Measurements from ENCODE around the gene IAH1. TPM values are rescaled to one million over a fixed set of nuclear protein-coding genes. Genes with fewer than 3 reads are reported as not detected.
A peak's percentile ranks its signal among the peaks of the same experiment; 100 is the strongest.

IAH1 gene
- total and polyA plus RNA-seq, 4 experiments from 2014 or later = 52.5 to 98.4 (median 72.0) TPM

GRCh38 chr2:9441556-9441955 lies 32.8 kb upstream of the IAH1 start:
- no peak overlapping the region for H3K27ac Mint-ChIP-seq
- no peaks in the 10 kb centered on the region for H3K27me3 Mint-ChIP-seq
- no peaks in the 10 kb centered on the region for H3K9me3 Mint-ChIP-seq
- Histone ChIP-seq H3K9me3 (ENCODE audit: control insufficient read depth in 1 of 2, low read length in 2 of 2) (no peaks in the 10 kb centered on the region), H3K27ac (ENCODE audit: low read depth, low read length) (no peak overlapping the region), H3K4me1 (ENCODE audit: insufficient read depth, low read length) (no peaks in the 10 kb centered on the region), H3K27me3 (ENCODE audit: insufficient read depth, low read length) (no peaks in the 10 kb centered on the region), H3K4me3 (ENCODE audit: low read length in 2 of 2) (no peak overlapping the region), H3K36me3 (ENCODE audit: insufficient read depth, low read length) (peaks cover 29% of the 10 kb centered on the region)
- ChIA-PET POLR2A (ENCODE audit: partially characterized antibody) (no interaction called here), CTCF (ENCODE audit: partially characterized antibody) (no interaction called here)
- H3K4me1 Mint-ChIP-seq = peaks cover 6 to 19% (median 11%) of the 10 kb centered on the region in 4 donors
- intact Hi-C loops (cut with micrococcal nuclease) = no loop called here
- peaks cover 58 to 63% of the 10 kb centered on the region in 2 donors for H3K36me3 Mint-ChIP-seq
- no peak overlapping the region for H3K4me3 Mint-ChIP-seq
- no peak for DNase-seq

- Mint-ChIP-seq H3K27ac (peak overlapping the region in 3 of 7 donors; percentile 11 to 65 (median 45)), H3K36me3 (peaks cover 50 to 61% of the 10 kb centered on the region in 2 donors), H3K4me1 (peaks cover 6 to 19% (median 11%) of the 10 kb centered on the region in 4 donors), H3K9me3 (no peaks in the 10 kb centered on the region), H3K4me3 (no peak overlapping the region), H3K27me3 (no peaks in the 10 kb centered on the region)
- H3K4me1 ChIP-seq (ENCODE audit: insufficient read depth, low read length) = no peaks in the 10 kb centered on the region
- POLR2A ChIA-PET (ENCODE audit: partially characterized antibody) = no interaction called here
- H3K36me3 ChIP-seq (ENCODE audit: insufficient read depth, low read length) = peaks cover 20% of the 10 kb centered on the region
- no peaks in the 10 kb centered on the region for H3K9me3 ChIP-seq (ENCODE audit: control insufficient read depth in 1 of 2, low read length in 2 of 2)
- no peak for DNase-seq
- intact Hi-C loops (cut with micrococcal nuclease) = no loop called here
- CTCF ChIA-PET (ENCODE audit: partially characterized antibody) = interaction anchor here (0.5 to 1.6 kb wide), 2 partner anchors 103 to 327 kb away, joined by 3 read pairs; no protein-coding TSS in a partner anchor
- H3K27me3 ChIP-seq (ENCODE audit: insufficient read depth, low read length) = no peaks in the 10 kb centered on the region
- H3K27ac ChIP-seq (ENCODE audit: low read depth, low read length) = no peak overlapping the region
- no peak overlapping the region for H3K4me3 ChIP-seq (ENCODE audit: low read length in 2 of 2)
These were observed 30.8 kb upstream of the IAH1 start for GRCh38 chr2:9443526-9443925.

DNA sequence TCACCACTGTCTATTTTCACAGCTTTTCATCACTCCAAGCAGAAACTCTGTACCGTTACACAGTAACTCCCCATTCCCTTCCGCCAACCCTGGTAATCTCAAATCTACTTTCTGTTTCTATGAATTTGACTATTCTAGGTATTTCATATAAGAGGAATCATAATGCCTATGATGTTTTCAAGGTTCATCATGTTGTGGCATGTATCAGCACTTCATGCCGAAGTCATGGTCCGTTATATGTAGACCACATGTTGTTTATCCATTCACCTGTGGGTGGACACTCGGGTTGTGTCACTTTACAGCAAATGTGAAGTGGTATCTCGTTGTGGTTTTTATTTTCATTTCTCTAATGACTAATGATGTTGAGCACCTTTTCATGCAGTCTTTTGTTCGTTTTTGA lies 29.3 kb upstream of the IAH1 start:
- peaks cover 6 to 19% (median 11%) of the 10 kb centered on the region in 4 donors for H3K4me1 Mint-ChIP-seq
- H3K4me3 ChIP-seq (ENCODE audit: low read length in 2 of 2) = no peak overlapping the region
- H3K27me3 Mint-ChIP-seq = no peaks in the 10 kb centered on the region
- no peak for DNase-seq
- H3K27ac ChIP-seq (ENCODE audit: low read depth, low read length) = no peak overlapping the region
- POLR2A ChIA-PET (ENCODE audit: partially characterized antibody) = no interaction called here
- H3K9me3 ChIP-seq (ENCODE audit: control insufficient read depth in 1 of 2, low read length in 2 of 2) = no peaks in the 10 kb centered on the region
- H3K27ac Mint-ChIP-seq = peak overlapping the region in 3 of 7 donors; percentile 37 to 60 (median 48)
- no peaks in the 10 kb centered on the region for H3K4me1 ChIP-seq (ENCODE audit: insufficient read depth, low read length)
- peak overlapping the region in 2 of 8 donors; percentile 9 to 11 for H3K4me3 Mint-ChIP-seq
- H3K9me3 Mint-ChIP-seq = no peaks in the 10 kb centered on the region
- H3K36me3 ChIP-seq (ENCODE audit: insufficient read depth, low read length) = peaks cover 24% of the 10 kb centered on the region
- intact Hi-C loops (cut with micrococcal nuclease) = no loop called here
- CTCF ChIA-PET (ENCODE audit: partially characterized antibody) = no interaction called here
- peaks cover 48 to 60% of the 10 kb centered on the region in 2 donors for H3K36me3 Mint-ChIP-seq
- H3K27me3 ChIP-seq (ENCODE audit: insufficient read depth, low read length) = no peaks in the 10 kb centered on the region

- POLR2A ChIA-PET (ENCODE audit: partially characterized antibody) = interaction anchor here (1.0 kb wide), 1 partner anchor 27 kb away, joined by 3 read pairs; the partner anchor contains the start of genes CPSF3 and ITGB1BP1
- no peak overlapping the region for H3K4me3 ChIP-seq (ENCODE audit: low read length in 2 of 2)
- Mint-ChIP-seq H3K27me3 (no peaks in the 10 kb centered on the region), H3K9me3 (no peaks in the 10 kb centered on the region), H3K4me1 (no peaks in the 10 kb centered on the region), H3K4me3 (no peak overlapping the region), H3K36me3 (peaks cover 32 to 46% of the 10 kb centered on the region in 2 donors), H3K27ac (peak overlapping the region in 1 of 7 donors; percentile 2)
- intact Hi-C loops (cut with micrococcal nuclease) = no loop called here
- no peaks in the 10 kb centered on the region for H3K9me3 ChIP-seq (ENCODE audit: control insufficient read depth in 1 of 2, low read length in 2 of 2)
- peaks cover 18% of the 10 kb centered on the region for H3K36me3 ChIP-seq (ENCODE audit: insufficient read depth, low read length)
- H3K4me1 ChIP-seq (ENCODE audit: insufficient read depth, low read length) = no peaks in the 10 kb centered on the region
- CTCF ChIA-PET (ENCODE audit: partially characterized antibody) = no interaction called here
- no peak overlapping the region for H3K27ac ChIP-seq (ENCODE audit: low read depth, low read length)
- no peaks in the 10 kb centered on the region for H3K27me3 ChIP-seq (ENCODE audit: insufficient read depth, low read length)
- no peak for DNase-seq
These were observed 23.1 kb upstream of the IAH1 start for GRCh38 chr2:9451231-9451630.

DNA sequence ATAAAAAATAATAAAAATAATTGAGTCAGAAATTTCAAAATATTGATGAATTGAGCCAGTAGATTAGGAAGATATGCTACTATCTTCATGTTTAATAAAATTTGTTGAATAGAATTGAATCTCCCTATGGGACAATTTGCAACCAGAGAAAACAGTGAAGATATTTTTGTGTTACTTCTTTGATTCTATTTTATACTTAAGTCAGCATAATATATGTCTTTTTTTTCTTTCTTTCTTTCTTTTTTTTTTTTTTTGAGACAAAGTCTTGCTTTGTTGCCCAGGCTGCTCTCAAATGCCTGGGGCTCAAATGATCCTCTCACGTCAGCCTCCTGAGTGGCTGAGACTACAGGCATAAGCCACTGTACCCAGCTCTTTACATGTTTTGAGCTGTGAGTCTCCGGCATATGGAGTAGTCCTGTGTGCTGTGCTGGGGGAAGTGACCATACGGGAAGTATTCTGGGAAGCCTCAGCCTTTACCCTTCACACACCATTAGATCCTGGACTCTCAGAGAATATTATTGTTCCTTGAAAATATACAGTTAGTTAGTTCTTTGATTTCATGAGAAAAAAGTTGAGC lies 13.8 kb upstream of the IAH1 start:
- ChIA-PET CTCF (ENCODE audit: partially characterized antibody) (no interaction called here), POLR2A (ENCODE audit: partially characterized antibody) (no interaction called here)
- no peaks in the 10 kb centered on the region for H3K27me3 Mint-ChIP-seq
- H3K36me3 Mint-ChIP-seq = peaks cover 34 to 44% of the 10 kb centered on the region in 2 donors
- no peak for DNase-seq
- H3K4me3 Mint-ChIP-seq = no peak overlapping the region
- Histone ChIP-seq H3K36me3 (ENCODE audit: insufficient read depth, low read length) (no peaks in the 10 kb centered on the region), H3K4me3 (ENCODE audit: low read length in 2 of 2) (no peak overlapping the region), H3K27me3 (ENCODE audit: insufficient read depth, low read length) (no peaks in the 10 kb centered on the region), H3K27ac (ENCODE audit: low read depth, low read length) (no peak overlapping the region), H3K9me3 (ENCODE audit: control insufficient read depth in 1 of 2, low read length in 2 of 2) (no peaks in the 10 kb centered on the region), H3K4me1 (ENCODE audit: insufficient read depth, low read length) (no peaks in the 10 kb centered on the region)
- intact Hi-C loops (cut with micrococcal nuclease) = no loop called here
- H3K9me3 Mint-ChIP-seq = no peaks in the 10 kb centered on the region
- peaks cover 0 to 10% (median 4%) of the 10 kb centered on the region in 4 donors for H3K4me1 Mint-ChIP-seq
- H3K27ac Mint-ChIP-seq = peak overlapping the region in 1 of 7 donors; percentile 43

- Histone ChIP-seq H3K9me3 (ENCODE audit: control insufficient read depth in 1 of 2, low read length in 2 of 2) (no peaks in the 10 kb centered on the region), H3K4me3 (ENCODE audit: low read length in 2 of 2) (no peak overlapping the region), H3K27me3 (ENCODE audit: insufficient read depth, low read length) (no peaks in the 10 kb centered on the region), H3K36me3 (ENCODE audit: insufficient read depth, low read length) (peaks cover 5% of the 10 kb centered on the region), H3K27ac (ENCODE audit: low read depth, low read length) (no peak overlapping the region), H3K4me1 (ENCODE audit: insufficient read depth, low read length) (no peaks in the 10 kb centered on the region)
- Mint-ChIP-seq H3K9me3 (no peaks in the 10 kb centered on the region), H3K4me3 (no peak overlapping the region), H3K36me3 (peaks cover 35 to 45% of the 10 kb centered on the region in 2 donors), H3K4me1 (peaks cover 0 to 10% (median 4%) of the 10 kb centered on the region in 4 donors), H3K27me3 (no peaks in the 10 kb centered on the region), H3K27ac (peak overlapping the region in 1 of 7 donors; percentile 22)
- POLR2A ChIA-PET (ENCODE audit: partially characterized antibody) = interaction anchor here (0.6 kb wide), 1 partner anchor 819 kb away, joined by 3 read pairs; no protein-coding TSS in a partner anchor
- CTCF ChIA-PET (ENCODE audit: partially characterized antibody) = no interaction called here
- intact Hi-C loops (cut with micrococcal nuclease) = no loop called here
- no peak for DNase-seq
These were observed 13.3 kb upstream of the IAH1 start for GRCh38 chr2:9461079-9461478.

DNA sequence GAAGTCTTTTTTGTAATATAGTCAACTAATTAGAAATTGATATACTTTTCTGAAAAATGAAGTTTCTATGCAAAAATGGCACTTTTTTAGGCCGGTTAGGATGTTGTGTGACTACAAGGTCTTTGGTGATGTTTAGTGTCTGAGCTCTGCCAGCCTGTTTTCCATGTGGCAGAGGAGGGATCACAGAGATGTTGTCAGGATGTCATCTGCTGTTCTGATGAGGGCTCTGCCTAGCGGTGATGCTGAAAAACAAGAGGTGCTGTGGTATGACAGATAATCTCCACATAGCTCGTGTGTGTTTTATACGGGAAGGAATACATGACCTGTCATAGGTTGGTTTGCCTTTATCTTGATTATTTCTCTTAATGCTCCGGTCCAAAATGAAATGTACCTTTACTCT lies 12.0 kb upstream of the IAH1 start:
- Histone ChIP-seq H3K4me3 (ENCODE audit: low read length in 2 of 2) (no peak overlapping the region), H3K27me3 (ENCODE audit: insufficient read depth, low read length) (no peaks in the 10 kb centered on the region), H3K9me3 (ENCODE audit: control insufficient read depth in 1 of 2, low read length in 2 of 2) (no peaks in the 10 kb centered on the region), H3K4me1 (ENCODE audit: insufficient read depth, low read length) (no peaks in the 10 kb centered on the region), H3K36me3 (ENCODE audit: insufficient read depth, low read length) (peaks cover 5% of the 10 kb centered on the region), H3K27ac (ENCODE audit: low read depth, low read length) (no peak overlapping the region)
- peaks cover 35 to 40% of the 10 kb centered on the region in 2 donors for H3K36me3 Mint-ChIP-seq
- ChIA-PET CTCF (ENCODE audit: partially characterized antibody) (no interaction called here), POLR2A (ENCODE audit: partially characterized antibody) (interaction anchor here (0.5 kb wide), 1 partner anchor 41 kb away, joined by 3 read pairs; no protein-coding TSS in a partner anchor)
- no peak for DNase-seq
- peaks cover 0 to 10% (median 4%) of the 10 kb centered on the region in 4 donors for H3K4me1 Mint-ChIP-seq
- peak overlapping the region in 1 of 8 donors; percentile 36 for H3K4me3 Mint-ChIP-seq
- H3K9me3 Mint-ChIP-seq = no peaks in the 10 kb centered on the region
- no peaks in the 10 kb centered on the region for H3K27me3 Mint-ChIP-seq
- intact Hi-C loops (cut with micrococcal nuclease) = no loop called here
- peak overlapping the region in 1 of 7 donors; percentile 42 for H3K27ac Mint-ChIP-seq
